GM18517 (cell line): ENCODE measurements around the gene DNAJC3.
A peak's percentile ranks its signal among the peaks of the same experiment; 100 is the strongest.

Experiments used
- ATAC-seq: cut with Tn5 transposase; IDR thresholded peaks from one replicate; pipeline ENCODE4 v1.9.1; 2021; ENCODE audit warnings: mild to moderate bottlenecking, moderate library complexity; ENCODE audit not compliant: unreplicated experiment

Gene DNAJC3

GRCh38 chr13:95833126-95833525 lies 156.2 kb downstream of the DNAJC3 start:
- ATAC-seq, result no peak

DNA sequence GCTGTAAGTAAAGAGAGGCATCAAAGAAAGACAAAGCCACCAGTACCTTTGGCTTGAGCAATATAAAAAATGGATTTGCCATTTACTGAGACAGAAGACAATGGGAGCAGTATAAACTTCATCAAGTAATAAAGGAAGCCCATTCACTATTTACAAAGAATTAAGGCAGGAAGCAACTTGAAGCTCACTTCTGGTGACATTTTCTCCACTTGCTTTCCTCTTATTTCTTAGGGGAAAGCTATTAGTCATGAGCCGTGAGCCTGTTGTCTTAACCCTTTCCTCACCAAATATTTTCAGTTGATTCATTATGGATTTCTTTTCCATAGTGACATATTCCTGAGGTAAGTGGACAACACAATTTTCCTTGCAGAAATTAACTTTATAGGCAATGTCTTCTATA lies 156.8 kb downstream of the DNAJC3 start:
- ATAC-seq, result no peak

DNA sequence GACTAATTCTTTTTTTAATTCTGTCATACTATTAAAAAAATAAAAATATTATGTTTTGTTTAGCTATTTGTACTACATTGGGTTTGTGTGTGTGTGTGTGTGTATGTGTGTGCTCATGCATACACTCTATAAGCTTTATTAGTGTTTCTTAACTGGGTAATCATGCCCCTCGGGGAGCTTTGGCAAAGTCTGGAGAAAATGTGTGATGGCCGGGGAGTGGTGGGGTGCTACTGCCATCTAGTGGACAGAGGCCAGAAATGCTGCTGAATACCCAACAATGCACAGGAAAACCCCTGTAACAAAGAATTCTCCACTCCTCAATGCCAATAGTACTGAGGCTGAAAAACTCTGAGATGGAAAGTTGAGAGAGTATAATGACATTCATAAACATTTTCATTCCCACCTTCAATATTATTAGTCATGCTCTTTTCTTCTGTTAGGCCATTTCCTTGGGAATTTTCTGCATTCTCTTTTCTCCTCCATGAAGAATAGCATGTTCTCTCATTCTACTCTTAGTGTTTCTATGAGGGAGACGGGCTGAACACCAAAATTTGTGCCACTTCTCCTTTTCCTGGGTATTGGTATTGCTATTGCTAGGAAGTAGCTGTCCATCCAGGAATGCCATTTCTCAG lies 157.3 kb downstream of the DNAJC3 start:
- ATAC-seq, result peak; percentile 82

DNA sequence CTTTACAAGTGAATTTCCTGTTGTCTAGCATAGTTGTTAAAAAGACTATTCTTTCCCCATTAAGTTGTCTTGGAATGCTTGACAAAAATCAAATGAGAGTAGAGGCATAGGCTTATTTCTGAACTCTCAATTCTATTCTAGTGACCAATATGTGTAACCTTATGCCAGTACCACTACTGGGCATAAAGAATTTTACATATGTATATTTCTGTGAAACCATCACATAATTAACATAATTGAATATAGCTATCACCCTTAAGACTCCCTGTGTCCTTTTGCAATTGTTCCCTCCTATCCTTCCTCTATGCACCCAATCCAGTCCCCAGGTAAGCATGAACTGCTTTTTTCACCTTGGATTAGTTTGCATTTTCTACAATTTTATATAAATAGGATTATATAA lies 165.0 kb downstream of the DNAJC3 start:
- no peak for ATAC-seq

- no peak for ATAC-seq
These were observed 166.0 kb downstream of the DNAJC3 start for GRCh38 chr13:95842898-95843297.
